SK-N-MC (cell line): ENCODE measurements around the gene CBFA2T2.
"Not testable (repeated sequence)": the region's sequence is repeated elsewhere in the genome, so short reads cannot be mapped to it uniquely, and the experiment has no call there.

Experiments used
- DNase-seq: peaks from one replicate; pipeline ENCODE4 v3.0.0-alpha.2; 2011; ENCODE audit warnings: low read depth, low spot score
- H3K27ac ChIP-seq: fragments of 200-600 bp; sonication (generic); 2 replicates; pipeline ENCODE4 v1.5.1; 2016; ENCODE audit warnings: mixed run types
- H3K36me3 ChIP-seq: fragments of 200-600 bp; sonication (generic); 2 replicates; pipeline ENCODE4 v1.6.1; 2017; ENCODE audit warnings: antibody characterized with exemption, low read length, mixed read lengths; ENCODE audit not compliant: insufficient read depth
- H3K4me3 ChIP-seq: fragments of 200-600 bp; sonication (generic); 2 replicates; pipeline ENCODE4 v1.5.1; 2016
- H3K9ac ChIP-seq: fragments of 200-600 bp; sonication (generic); 2 replicates; pipeline ENCODE4 v1.8.0; 2017; ENCODE audit warnings: mixed run types, mixed read lengths; ENCODE audit not compliant: insufficient read length
- H3K9me3 ChIP-seq: fragments of 200-600 bp; sonication (generic); 2 replicates; pipeline ENCODE4 v1.6.1; 2017; ENCODE audit warnings: low read depth, mild to moderate bottlenecking, antibody characterized with exemption, low read length, moderate library complexity, mixed read lengths
- EZH2 ChIP-seq: fragments of 200-600 bp; sonication (generic); IDR thresholded peaks from one replicate; pipeline ENCODE4 v1.6.1; 2017; ENCODE audit warnings: antibody characterized with exemption
- FOXP2 ChIP-seq: optimal IDR thresholded peaks from 2 replicates; pipeline ENCODE3; 2011; ENCODE audit warnings: mild to moderate bottlenecking, moderate library complexity; ENCODE audit not compliant: insufficient read depth; ENCODE audit errors: extremely low read length, control extremely low read depth
- POLR2AphosphoS5 ChIP-seq: IDR thresholded peaks from 2 replicates; pipeline ENCODE4 v1.6.1; 2012; ENCODE audit warnings: mild to moderate bottlenecking, low read depth, low read length, borderline replicate concordance

CBFA2T2 gene

GRCh38 chr20:33444797-33445560 is 44.9 kb upstream of the CBFA2T2 start:
- DNase-seq = no peak
- TF ChIP-seq EZH2 (no peak), FOXP2 (no peak), POLR2AphosphoS5 (no peak)
- Histone ChIP-seq H3K9ac (peak overlapping the region; percentile 37), H3K27ac (peak overlapping the region; percentile 67; the same call in 1 of the 2 replicates), H3K4me3 (peak overlapping the region; percentile 89), H3K9me3 (no peaks in the 10 kb centered on the region), H3K36me3 (no peaks in the 10 kb centered on the region)

- DNase-seq = no peak
- Histone ChIP-seq H3K27ac (peak overlapping the region; percentile 82), H3K36me3 (no peaks in the 10 kb centered on the region), H3K4me3 (no peak overlapping the region), H3K9me3 (no peaks in the 10 kb centered on the region), H3K9ac (peak overlapping the region; percentile 1)
- TF ChIP-seq EZH2 (no peak), FOXP2 (no peak), POLR2AphosphoS5 (no peak)
Measured at GRCh38 chr20:33445881-33446625, 43.8 kb upstream of the CBFA2T2 start.

DNA sequence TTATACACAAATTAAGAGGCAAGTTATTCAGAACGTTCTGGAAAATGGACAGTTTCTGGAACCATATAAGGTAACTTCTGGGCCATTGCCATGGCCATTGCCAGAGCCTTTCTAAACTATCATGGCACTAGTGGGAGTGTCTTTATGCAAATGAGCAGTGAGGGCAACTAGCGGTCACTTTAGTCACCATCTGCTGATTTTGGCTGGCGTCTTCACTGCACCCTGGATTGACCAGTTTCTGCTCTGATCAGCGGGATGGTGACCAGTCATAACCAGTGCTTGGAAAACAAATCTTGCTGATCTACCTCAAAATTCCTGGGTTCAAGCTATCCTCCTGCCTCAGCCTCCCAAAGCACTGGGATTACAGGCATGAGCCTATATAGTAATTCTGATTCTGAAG is 39.0 kb upstream of the CBFA2T2 start:
- no peak for DNase-seq
- no peak for TF ChIP-seq POLR2AphosphoS5
- TF ChIP-seq EZH2 = no peak
- no peak for TF ChIP-seq FOXP2
- Histone ChIP-seq H3K27ac (no peak overlapping the region), H3K4me3 (no peak overlapping the region), H3K36me3 (no peaks in the 10 kb centered on the region), H3K9ac (no peak overlapping the region), H3K9me3 (no peaks in the 10 kb centered on the region)

- H3K4me3 ChIP-seq, H3K27ac ChIP-seq, H3K9ac ChIP-seq, DNase-seq, H3K9me3 ChIP-seq, H3K36me3 ChIP-seq: not testable (repeated sequence)
- TF ChIP-seq FOXP2 = peak; percentile 33
Measured at GRCh38 chr20:33456916-33457642, 32.8 kb upstream of the CBFA2T2 start.

DNA sequence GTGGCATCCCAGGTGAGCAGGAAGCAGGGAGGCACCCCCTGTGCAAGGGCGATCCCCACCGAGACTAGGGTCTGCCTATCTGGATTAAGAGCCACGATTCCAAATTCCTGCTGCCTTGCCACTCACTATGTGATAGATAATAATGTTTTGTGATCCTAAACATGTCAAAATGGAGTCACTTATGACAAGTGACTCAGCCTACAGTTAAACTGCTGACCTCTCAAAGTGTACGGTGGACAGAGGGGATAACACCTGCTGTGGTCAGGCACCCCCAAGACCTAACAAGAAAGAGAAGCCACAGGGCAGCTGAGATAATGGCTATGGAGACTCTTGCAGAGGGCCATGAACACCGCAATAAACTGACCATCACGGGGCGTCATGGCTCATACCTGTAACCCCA is 30.3 kb upstream of the CBFA2T2 start:
- H3K9me3 ChIP-seq = no peaks in the 10 kb centered on the region
- no peak overlapping the region for H3K27ac ChIP-seq
- H3K4me3 ChIP-seq = no peak overlapping the region
- H3K9ac ChIP-seq = no peak overlapping the region
- DNase-seq = no peak
- H3K36me3 ChIP-seq = no peaks in the 10 kb centered on the region
- TF ChIP-seq POLR2AphosphoS5 = no peak
- TF ChIP-seq EZH2 = no peak
- TF ChIP-seq FOXP2 = no peak

- no peak overlapping the region for H3K4me3 ChIP-seq
- TF ChIP-seq POLR2AphosphoS5 (no peak), FOXP2 (no peak)
- H3K9me3 ChIP-seq = no peaks in the 10 kb centered on the region
- no peak overlapping the region for H3K27ac ChIP-seq
- H3K36me3 ChIP-seq = no peaks in the 10 kb centered on the region
- no peak for DNase-seq
- H3K9ac ChIP-seq = no peak overlapping the region
Measured at GRCh38 chr20:33460711-33461110, 29.2 kb upstream of the CBFA2T2 start.

GRCh38 chr20:33463332-33464101 is 26.4 kb upstream of the CBFA2T2 start:
- TF ChIP-seq EZH2 (no peak), POLR2AphosphoS5 (no peak), FOXP2 (no peak)
- H3K36me3 ChIP-seq = no peaks in the 10 kb centered on the region
- no peak overlapping the region for H3K4me3 ChIP-seq
- DNase-seq = no peak
- H3K27ac ChIP-seq = no peak overlapping the region
- no peaks in the 10 kb centered on the region for H3K9me3 ChIP-seq
- H3K9ac ChIP-seq = no peak overlapping the region

DNA sequence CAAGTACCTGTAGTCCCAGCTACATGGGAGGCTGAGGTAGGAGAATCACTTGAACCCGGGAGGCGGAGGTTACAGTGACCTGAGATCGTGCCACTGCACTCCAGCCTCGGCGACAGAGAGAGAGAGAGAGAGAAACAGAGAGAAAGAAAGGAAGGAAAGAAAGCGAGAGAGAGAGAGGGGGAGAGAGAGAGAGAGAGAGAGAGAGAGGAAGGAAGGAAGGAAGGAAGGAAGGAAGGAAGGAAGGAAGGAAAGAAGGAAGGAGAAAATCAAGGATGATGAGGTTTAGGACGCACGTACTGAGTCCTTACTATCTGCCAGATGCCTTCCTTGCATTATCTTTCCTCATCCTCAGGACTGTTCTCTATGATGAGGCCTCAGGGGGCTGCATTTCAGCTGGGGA is 25.1 kb upstream of the CBFA2T2 start:
- not testable (repeated sequence) for H3K4me3 ChIP-seq, H3K27ac ChIP-seq, H3K36me3 ChIP-seq, H3K9ac ChIP-seq, DNase-seq, H3K9me3 ChIP-seq
